Measurements from ENCODE around the gene SLC2A9.

DNA sequence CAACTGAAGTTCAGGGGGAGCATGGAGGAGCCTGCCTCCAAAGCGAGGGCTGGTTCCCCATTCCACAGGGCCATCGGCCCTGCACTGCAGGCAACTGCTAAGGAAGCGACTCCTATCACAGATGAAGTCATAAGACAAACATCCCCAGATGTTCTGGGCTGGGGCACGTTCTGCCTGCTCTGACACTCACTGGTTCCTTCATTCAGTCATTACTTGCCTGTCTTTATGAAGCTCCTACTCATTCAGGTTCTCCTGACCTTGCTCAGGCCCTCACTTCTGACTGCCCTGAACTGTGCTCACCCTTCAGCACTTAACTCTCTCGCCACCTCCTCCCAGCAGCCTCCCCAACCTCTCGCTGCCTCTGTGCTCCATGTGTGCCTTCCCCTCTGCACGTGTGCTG lies 2.5 kb upstream of the SLC2A9 start:
- TF ChIP-seq, protein P1, sequence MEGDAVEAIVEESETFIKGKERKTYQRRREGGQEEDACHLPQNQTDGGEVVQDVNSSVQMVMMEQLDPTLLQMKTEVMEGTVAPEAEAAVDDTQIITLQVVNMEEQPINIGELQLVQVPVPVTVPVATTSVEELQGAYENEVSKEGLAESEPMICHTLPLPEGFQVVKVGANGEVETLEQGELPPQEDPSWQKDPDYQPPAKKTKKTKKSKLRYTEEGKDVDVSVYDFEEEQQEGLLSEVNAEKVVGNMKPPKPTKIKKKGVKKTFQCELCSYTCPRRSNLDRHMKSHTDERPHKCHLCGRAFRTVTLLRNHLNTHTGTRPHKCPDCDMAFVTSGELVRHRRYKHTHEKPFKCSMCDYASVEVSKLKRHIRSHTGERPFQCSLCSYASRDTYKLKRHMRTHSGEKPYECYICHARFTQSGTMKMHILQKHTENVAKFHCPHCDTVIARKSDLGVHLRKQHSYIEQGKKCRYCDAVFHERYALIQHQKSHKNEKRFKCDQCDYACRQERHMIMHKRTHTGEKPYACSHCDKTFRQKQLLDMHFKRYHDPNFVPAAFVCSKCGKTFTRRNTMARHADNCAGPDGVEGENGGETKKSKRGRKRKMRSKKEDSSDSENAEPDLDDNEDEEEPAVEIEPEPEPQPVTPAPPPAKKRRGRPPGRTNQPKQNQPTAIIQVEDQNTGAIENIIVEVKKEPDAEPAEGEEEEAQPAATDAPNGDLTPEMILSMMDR (IDR thresholded peaks at IDR 0.05): no peak
- no peak for TF ChIP-seq POLR2A (IDR thresholded peaks at IDR 0.05)
